ENCODE data around the gene OR51B4. TPM values are rescaled to one million over a fixed set of nuclear protein-coding genes. Genes with fewer than 3 reads are reported as not detected.

The OR51B4 gene
- total RNA-seq, result not detected in 2 replicates

DNA sequence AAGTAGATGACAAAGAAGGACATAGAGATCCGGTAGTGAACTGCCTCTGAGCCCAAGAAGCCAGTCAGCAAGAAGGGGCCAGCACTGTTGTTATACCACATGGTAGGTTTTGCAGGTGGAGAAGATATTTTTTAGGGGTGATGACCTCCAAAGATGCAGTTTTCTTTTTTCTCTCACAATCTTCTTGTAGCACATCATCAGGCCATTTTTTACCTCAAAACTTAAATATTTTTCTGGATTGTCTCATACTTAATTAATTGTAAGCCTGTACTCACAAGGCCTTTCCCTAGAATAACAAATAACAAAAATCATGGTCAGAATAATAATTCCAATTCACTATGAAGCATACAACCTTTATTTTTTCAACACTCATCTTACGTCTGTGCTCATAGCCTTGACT is at the start of gene OR51B4:
OR51B4 (minus strand) TSS at position 101 of the 400 bp plus-strand sequence; CDS start at position 101, 0 bp downstream.

DNA sequence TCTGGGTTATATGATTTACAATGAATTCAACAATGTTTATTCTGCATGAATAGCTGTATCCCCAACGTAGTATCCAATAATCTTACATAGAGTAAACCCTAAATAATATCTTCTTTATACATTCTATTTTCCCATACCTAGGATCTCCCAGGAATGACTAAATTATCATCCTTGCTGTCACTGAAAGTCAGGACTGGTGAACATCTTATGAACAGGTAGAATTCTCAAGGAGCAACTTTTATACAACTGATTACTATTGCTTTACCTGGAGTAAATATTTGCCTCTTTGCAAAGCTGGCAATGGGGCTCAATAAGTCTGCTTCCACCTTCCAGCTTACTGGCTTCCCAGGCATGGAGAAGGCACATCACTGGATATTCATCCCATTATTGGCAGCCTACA is 49.5 kb upstream of the OR51B4 start, which contains the start of gene OR51B6:
OR51B6 (plus strand) TSS at position 301 of the 400 bp plus-strand sequence; CDS start at position 301, 0 bp downstream.

GRCh38 chr11:5343474-5344335 is 42.0 kb upstream of the OR51B4 start, which contains the start of gene OR51B5:
Gene OR51B5, minus strand, starts transcription at chr11:5343524. Its CDS starts 0 bp downstream, at chr11:5343524.

DNA sequence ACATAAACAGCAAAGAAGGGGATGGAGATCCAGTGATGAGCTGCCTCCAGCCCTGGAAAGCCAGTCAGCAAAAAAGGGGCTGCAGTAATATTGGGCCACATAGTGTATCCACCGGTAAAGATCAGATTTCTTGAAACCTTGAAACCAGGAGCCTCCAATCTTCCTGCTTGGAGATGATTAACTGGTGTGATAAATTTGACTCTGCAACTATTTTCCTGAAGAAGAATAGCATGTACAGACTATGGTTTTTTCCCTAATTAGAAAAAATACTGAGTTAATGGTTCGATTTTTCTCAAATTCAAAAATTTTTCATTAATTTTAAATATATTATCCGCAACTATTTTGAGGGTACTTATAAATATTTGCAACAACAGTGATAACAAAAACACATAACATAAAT is 22.5 kb upstream of the OR51B4 start, which contains the start of gene OR51B2:
OR51B2 (minus strand) TSS at position 101 of the 400 bp plus-strand sequence; CDS start at position 101, 0 bp downstream.

DNA sequence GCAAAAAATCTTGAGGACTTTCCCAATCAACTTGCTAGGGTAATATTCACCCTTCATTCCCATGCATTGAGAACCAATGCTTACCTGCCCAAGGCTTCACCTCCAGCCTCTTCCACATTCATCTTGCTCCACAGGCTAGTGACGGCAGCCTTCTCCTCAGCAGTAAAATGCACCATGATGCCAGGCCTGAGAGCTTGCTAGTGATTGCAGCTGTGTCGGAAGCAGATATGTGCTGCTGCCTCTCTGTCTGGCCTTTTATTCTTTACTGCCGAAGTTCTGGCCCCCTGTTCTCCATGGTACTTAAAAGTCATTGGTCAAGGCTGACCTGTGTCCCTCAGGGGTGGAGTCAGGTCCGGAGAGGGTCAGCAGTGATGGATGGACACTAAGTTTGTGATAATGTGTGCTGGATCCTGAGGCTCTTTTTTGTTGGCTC is 32.0 kb downstream of the OR51B4 start, which contains the start of gene HBE1:
HBE1 (minus strand) TSS at position 231 of the 433 bp plus-strand sequence; CDS start at position 176, 55 bp downstream.

DNA sequence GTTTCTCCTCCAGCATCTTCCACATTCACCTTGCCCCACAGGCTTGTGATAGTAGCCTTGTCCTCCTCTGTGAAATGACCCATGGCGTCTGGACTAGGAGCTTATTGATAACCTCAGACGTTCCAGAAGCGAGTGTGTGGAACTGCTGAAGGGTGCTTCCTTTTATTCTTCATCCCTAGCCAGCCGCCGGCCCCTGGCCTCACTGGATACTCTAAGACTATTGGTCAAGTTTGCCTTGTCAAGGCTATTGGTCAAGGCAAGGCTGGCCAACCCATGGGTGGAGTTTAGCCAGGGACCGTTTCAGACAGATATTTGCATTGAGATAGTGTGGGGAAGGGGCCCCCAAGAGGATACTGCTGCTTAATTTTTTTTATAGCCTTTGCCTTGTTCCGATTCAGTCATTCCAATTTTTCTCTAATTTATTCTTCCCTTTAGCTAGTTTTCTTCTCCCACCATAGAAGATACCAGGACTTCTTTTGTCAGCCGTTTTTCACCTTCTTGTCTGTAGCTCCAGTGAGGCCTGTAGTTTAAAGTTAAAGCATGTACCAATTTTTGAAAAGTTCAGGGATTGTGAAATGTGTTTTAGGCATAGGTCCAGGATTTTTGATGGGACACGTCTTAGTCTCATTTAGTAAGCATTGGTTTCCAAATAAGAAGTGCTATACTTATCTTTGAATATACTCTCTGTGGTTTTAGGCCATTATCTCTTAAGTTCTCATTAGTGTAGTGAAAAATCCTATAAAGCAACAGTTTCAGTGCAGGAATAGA is 46.9 kb downstream of the OR51B4 start, which contains the start of gene HBG2:
HBG2 (minus strand) TSS at position 136 of the 768 bp plus-strand sequence; CDS start at position 83, 53 bp downstream.

Other genes with a start within 250 kb of the OR51B4 start
- gene OR52E2, start 242.3 kb downstream of the OR51B4 start, total RNA-seq, result not detected in 2 replicates
- gene OR52E1, start 232.4 kb downstream of the OR51B4 start, total RNA-seq, result not detected in 2 replicates
- not detected in 2 replicates for gene OR52A5, start 163.6 kb downstream of the OR51B4 start, total RNA-seq
- gene OR52A1, start 147.2 kb downstream of the OR51B4 start, total RNA-seq, result not detected in 2 replicates
- not detected in 2 replicates for gene OR51V1, start 101.3 kb downstream of the OR51B4 start, total RNA-seq
- gene HBB, start 74.9 kb downstream of the OR51B4 start, total RNA-seq, result not detected in 2 replicates
- not detected in 2 replicates for gene HBD, start 67.5 kb downstream of the OR51B4 start, total RNA-seq
- not detected in 2 replicates for gene HBG1, start 52.1 kb downstream of the OR51B4 start, total RNA-seq
- gene HBG2, start 47.2 kb downstream of the OR51B4 start, total RNA-seq, result not detected in 2 replicates
- gene HBE1, start 32.0 kb downstream of the OR51B4 start, total RNA-seq, result not detected in 2 replicates
- gene OR51B2, start 22.4 kb upstream of the OR51B4 start, total RNA-seq, result not detected in 2 replicates
- gene OR51B5, start 41.6 kb upstream of the OR51B4 start, total RNA-seq, result not detected in 2 replicates
- gene OR51B6, start 49.6 kb upstream of the OR51B4 start, total RNA-seq, result not detected in 2 replicates
- gene OR51M1, start 81.9 kb upstream of the OR51B4 start, total RNA-seq, result not detected in 2 replicates
- gene OR51Q1, start 120.2 kb upstream of the OR51B4 start, total RNA-seq, result not detected in 2 replicates
- not detected in 2 replicates for gene OR51I1, start 139.6 kb upstream of the OR51B4 start, total RNA-seq
- gene OR51I2, start 147.4 kb upstream of the OR51B4 start, total RNA-seq, result not detected in 2 replicates
- not detected in 2 replicates for gene OR52D1, start 186.7 kb upstream of the OR51B4 start, total RNA-seq
- gene UBQLN3, start 208.0 kb upstream of the OR51B4 start, total RNA-seq, result not detected in 2 replicates
- gene UBQLNL, start 214.8 kb upstream of the OR51B4 start, total RNA-seq, result 0.25 TPM in 1 of 2 replicates, not detected in the other
- not detected in 2 replicates for gene OR52H1, start 246.6 kb upstream of the OR51B4 start, total RNA-seq

All from mesangial cell (primary cell).